ENCODE data around the gene RBBP4. TPM values are rescaled to one million over a fixed set of nuclear protein-coding genes. Genes with fewer than 3 reads are reported as not detected.

RBBP4 gene
- total RNA-seq, 1 experiment from 2014 or later = 242 TPM

DNA sequence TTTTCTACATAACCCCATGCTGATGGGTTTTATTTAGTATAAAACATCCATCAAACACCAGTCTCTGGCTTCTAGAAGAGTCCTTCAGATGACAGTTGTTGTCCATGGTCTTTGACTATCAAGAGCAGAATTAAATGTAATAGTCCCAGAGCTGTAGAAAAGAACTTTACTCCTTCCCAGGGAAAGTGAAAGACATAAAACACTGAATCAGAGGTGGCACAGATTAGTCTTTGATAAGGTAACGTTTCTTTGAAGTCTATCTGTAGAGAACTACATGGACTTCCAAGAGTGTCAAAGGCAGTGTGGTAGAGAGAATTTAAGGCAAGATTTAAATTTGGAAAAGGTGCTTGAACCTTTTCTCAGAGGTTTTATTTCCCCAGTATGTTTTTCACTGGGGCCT is 29.6 kb downstream of the RBBP4 start:
- no peak for DNase-seq
- intact Hi-C loops (cut with micrococcal nuclease; ENCODE audit: unreplicated experiment) = no loop called here
- no peaks in the 10 kb centered on the region for H3K27me3 Mint-ChIP-seq (ENCODE audit: unreplicated experiment)
- H3K9me3 Mint-ChIP-seq (ENCODE audit: low read depth, unreplicated experiment) = no peaks in the 10 kb centered on the region
- peaks cover 76% of the 10 kb centered on the region for H3K36me3 Mint-ChIP-seq (ENCODE audit: insufficient read depth, unreplicated experiment)
- no peak overlapping the region for H3K4me3 Mint-ChIP-seq (ENCODE audit: low read depth, unreplicated experiment)
- TF ChIP-seq, protein P1, sequence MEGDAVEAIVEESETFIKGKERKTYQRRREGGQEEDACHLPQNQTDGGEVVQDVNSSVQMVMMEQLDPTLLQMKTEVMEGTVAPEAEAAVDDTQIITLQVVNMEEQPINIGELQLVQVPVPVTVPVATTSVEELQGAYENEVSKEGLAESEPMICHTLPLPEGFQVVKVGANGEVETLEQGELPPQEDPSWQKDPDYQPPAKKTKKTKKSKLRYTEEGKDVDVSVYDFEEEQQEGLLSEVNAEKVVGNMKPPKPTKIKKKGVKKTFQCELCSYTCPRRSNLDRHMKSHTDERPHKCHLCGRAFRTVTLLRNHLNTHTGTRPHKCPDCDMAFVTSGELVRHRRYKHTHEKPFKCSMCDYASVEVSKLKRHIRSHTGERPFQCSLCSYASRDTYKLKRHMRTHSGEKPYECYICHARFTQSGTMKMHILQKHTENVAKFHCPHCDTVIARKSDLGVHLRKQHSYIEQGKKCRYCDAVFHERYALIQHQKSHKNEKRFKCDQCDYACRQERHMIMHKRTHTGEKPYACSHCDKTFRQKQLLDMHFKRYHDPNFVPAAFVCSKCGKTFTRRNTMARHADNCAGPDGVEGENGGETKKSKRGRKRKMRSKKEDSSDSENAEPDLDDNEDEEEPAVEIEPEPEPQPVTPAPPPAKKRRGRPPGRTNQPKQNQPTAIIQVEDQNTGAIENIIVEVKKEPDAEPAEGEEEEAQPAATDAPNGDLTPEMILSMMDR (IDR thresholded peaks at IDR 0.05; ENCODE audit: unreplicated experiment) = no peak
- no peaks in the 10 kb centered on the region for H3K4me1 Mint-ChIP-seq (ENCODE audit: low read depth, unreplicated experiment)
- no peak overlapping the region for H3K27ac Mint-ChIP-seq (ENCODE audit: unreplicated experiment)
- BruUV-seq (replicated peaks) = no TSS peak
- CTCF ChIA-PET = no interaction called here

GRCh38 chr1:32681509-32681908 is 30.5 kb downstream of the RBBP4 start:
- CTCF ChIA-PET = no interaction called here
- BruUV-seq (replicated peaks) = no TSS peak
- TF ChIP-seq, protein P1 (IDR thresholded peaks at IDR 0.05; ENCODE audit: unreplicated experiment) = no peak

DNA sequence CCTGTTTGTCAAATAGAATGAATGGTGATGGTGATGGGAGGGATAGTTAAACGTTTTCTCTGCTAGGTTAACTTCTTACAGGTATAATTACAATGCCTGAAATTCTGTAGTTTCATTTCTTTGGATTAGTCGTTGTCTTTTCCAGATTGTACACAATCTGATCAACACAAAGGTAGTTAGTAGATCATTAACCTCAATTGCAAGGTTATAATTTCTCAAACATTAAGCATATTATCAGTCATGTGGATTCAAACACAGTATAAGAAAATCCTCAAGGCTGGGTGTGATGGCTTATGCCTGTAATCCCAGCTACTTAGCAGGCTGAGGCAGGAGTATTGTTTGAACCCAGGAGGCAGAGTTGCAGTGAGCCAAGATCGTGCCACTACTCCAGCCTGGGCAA is 31.0 kb downstream of the RBBP4 start:
- BruUV-seq (replicated peaks) = no TSS peak
- Mint-ChIP-seq H3K9me3 (ENCODE audit: low read depth, unreplicated experiment) (no peaks in the 10 kb centered on the region), H3K27ac (ENCODE audit: unreplicated experiment) (no peak overlapping the region), H3K36me3 (ENCODE audit: insufficient read depth, unreplicated experiment) (peaks cover 65% of the 10 kb centered on the region), H3K27me3 (ENCODE audit: unreplicated experiment) (no peaks in the 10 kb centered on the region), H3K4me3 (ENCODE audit: low read depth, unreplicated experiment) (no peak overlapping the region), H3K4me1 (ENCODE audit: low read depth, unreplicated experiment) (no peaks in the 10 kb centered on the region)
- no peak for DNase-seq
- CTCF ChIA-PET = no interaction called here
- intact Hi-C loops (cut with micrococcal nuclease; ENCODE audit: unreplicated experiment) = no loop called here
- TF ChIP-seq, protein P1 (IDR thresholded peaks at IDR 0.05; ENCODE audit: unreplicated experiment) = no peak

More at GRCh38 chr1:32681509-32681908, 30.5 kb downstream of the RBBP4 start:
- peaks cover 67% of the 10 kb centered on the region for H3K36me3 Mint-ChIP-seq (ENCODE audit: insufficient read depth, unreplicated experiment)
- no peaks in the 10 kb centered on the region for H3K4me1 Mint-ChIP-seq (ENCODE audit: low read depth, unreplicated experiment)
- DNase-seq = no peak
- no peak overlapping the region for H3K4me3 Mint-ChIP-seq (ENCODE audit: low read depth, unreplicated experiment)
- H3K27ac Mint-ChIP-seq (ENCODE audit: unreplicated experiment) = no peak overlapping the region
- no peaks in the 10 kb centered on the region for H3K27me3 Mint-ChIP-seq (ENCODE audit: unreplicated experiment)
- intact Hi-C loops (cut with micrococcal nuclease; ENCODE audit: unreplicated experiment) = no loop called here
- H3K9me3 Mint-ChIP-seq (ENCODE audit: low read depth, unreplicated experiment) = no peaks in the 10 kb centered on the region

GRCh38 chr1:32683397-32683796 is 32.4 kb downstream of the RBBP4 start:
- intact Hi-C loops (cut with micrococcal nuclease; ENCODE audit: unreplicated experiment) = no loop called here
- Mint-ChIP-seq H3K4me1 (ENCODE audit: low read depth, unreplicated experiment) (no peaks in the 10 kb centered on the region), H3K27ac (ENCODE audit: unreplicated experiment) (no peak overlapping the region), H3K9me3 (ENCODE audit: low read depth, unreplicated experiment) (no peaks in the 10 kb centered on the region), H3K36me3 (ENCODE audit: insufficient read depth, unreplicated experiment) (peaks cover 52% of the 10 kb centered on the region), H3K27me3 (ENCODE audit: unreplicated experiment) (no peaks in the 10 kb centered on the region), H3K4me3 (ENCODE audit: low read depth, unreplicated experiment) (no peak overlapping the region)
- DNase-seq = no peak
- CTCF ChIA-PET = no interaction called here
- BruUV-seq (replicated peaks) = no TSS peak
- TF ChIP-seq, protein P1 (IDR thresholded peaks at IDR 0.05; ENCODE audit: unreplicated experiment) = no peak
